HepG2 (cell line): ENCODE results near the gene FOXRED2. TPM values are rescaled to one million over a fixed set of nuclear protein-coding genes. Genes with fewer than 3 reads are reported as not detected.

ENCODE experiments used
- ATAC-seq: fragments of 200-7000 bp; cut with Tn5 transposase; 3 replicates; pipeline ENCODE4 v1.9.1; 2020; ENCODE audit warnings: mild to moderate bottlenecking, moderate library complexity
- BruUV-seq: library from RNA; stranded (reverse); fragments of 400-500 nt; replicated peaks from 2 replicates; lab custom pipeline; 2021; lab: Mats Ljungman, UMichigan
- CTCF ChIA-PET: fragments of 300-600 bp; formaldehyde crosslinking; extraction: SDS; loops from one replicate; lab custom pipeline; 2021; ENCODE audit warnings: low total read pairs, inconsistent platforms, low intra/inter-chr PET ratio; lab: Yijun Ruan, JAX
- POLR2A ChIA-PET: fragments of 350-600 bp; sonication (Branson Sonifier 250); formaldehyde crosslinking; loops from one replicate; lab custom pipeline; 2020; ENCODE audit warnings: antibody characterized with exemption, inconsistent platforms; lab: Yijun Ruan, JAX
- DNase-seq: peaks from one replicate; pipeline ENCODE4 v3.0.0-alpha.2; 2015; ENCODE audit warnings: low spot score
- FAIRE-seq: peaks from 3 replicates; lab custom pipeline; 2011; peaks lifted over from hg19 to GRCh38; lab: Jason Lieb, UNC
- H2AFZ ChIP-seq: one replicate; pipeline ENCODE4 v1.6.1; 2011; ENCODE audit warnings: low read length, inconsistent platforms
- H3K27ac ChIP-seq: fragments of 300-600 bp; 3 replicates; pipeline ENCODE4 v1.8.0; 2011; ENCODE audit warnings: mixed run types, mild to moderate bottlenecking, mixed read lengths, low read length, inconsistent platforms; ENCODE audit not compliant: insufficient read depth; ENCODE audit errors: extremely low read length
- H3K27me3 ChIP-seq, 2 experiments: fragments of 200-600 bp in 1 of 2; 2 replicates in 1 of 2; 3 replicates in 1 of 2; pipeline versions ENCODE4 v1.6.0 to v1.8.0; 2011; ENCODE audit warnings: low read length in 2 of 2, mild to moderate bottlenecking in 2 of 2, moderate library complexity in 2 of 2, inconsistent platforms in 1 of 2; ENCODE audit not compliant: insufficient read depth in 2 of 2, control insufficient read depth in 1 of 2
- H3K36me3 ChIP-seq, 2 experiments: fragments of 200-600 bp in 1 of 2; replicated peaks in 1 of 2; 2 replicates in 1 of 2; 3 replicates in 1 of 2; pipeline versions ENCODE4 v1.5.1 to v1.8.0; 2011; ENCODE audit warnings: low read length in 2 of 2, inconsistent platforms in 1 of 2; ENCODE audit not compliant: insufficient read depth in 2 of 2, control insufficient read depth in 1 of 2
- H3K4me1 ChIP-seq: 2 replicates; pipeline ENCODE4 v1.5.1; 2012; ENCODE audit warnings: low read length, inconsistent platforms; ENCODE audit not compliant: insufficient read depth
- H3K4me2 ChIP-seq: 2 replicates; pipeline ENCODE4 v1.6.0; 2011; ENCODE audit warnings: low read depth, low read length, inconsistent platforms
- H3K4me3 ChIP-seq, 3 experiments: fragments of 200-600 bp in 1 of 3; sonication (generic), shearing (Covaris generic) in 1 of 3; replicated peaks in 1 of 3; 2 replicates each; pipeline ENCODE4 v1.5.1; 2011 to 2016; ENCODE audit warnings: low read length in 3 of 3, inconsistent platforms in 2 of 3, low read depth in 2 of 3, mild to moderate bottlenecking in 2 of 3, control low read depth in 1 of 3, mixed read lengths in 1 of 3; ENCODE audit not compliant: insufficient read depth in 1 of 3
- H3K79me2 ChIP-seq: one replicate; pipeline ENCODE4 v1.6.1; 2011; ENCODE audit warnings: low read length, inconsistent platforms; ENCODE audit not compliant: insufficient read depth
- H3K9ac ChIP-seq: 2 replicates; pipeline ENCODE4 v1.6.0; 2011; ENCODE audit warnings: mild to moderate bottlenecking, low read depth, low read length, inconsistent platforms; ENCODE audit not compliant: insufficient read depth
- H3K9me3 ChIP-seq: 2 replicates; pipeline ENCODE4 v1.5.1; 2012; ENCODE audit warnings: mild to moderate bottlenecking, low read length
- H4K20me1 ChIP-seq: 2 replicates; pipeline ENCODE4 v1.6.0; 2011; ENCODE audit warnings: inconsistent platforms, mild to moderate bottlenecking, low read length, moderate library complexity; ENCODE audit not compliant: insufficient read depth
- ARID2 ChIP-seq: sonication (generic); formaldehyde crosslinking; IDR thresholded peaks from 2 replicates; pipeline ENCODE4 v1.8.1; 2022; ENCODE audit warnings: mild to moderate bottlenecking, missing genetic modification reagents, borderline replicate concordance
- CBX2 ChIP-seq, 2 experiments: fragments of 200-600 bp in 1 of 2; sonication (generic); formaldehyde crosslinking in 1 of 2; IDR thresholded peaks; 2 replicates each; pipeline versions ENCODE4 v1.7.0 to v1.8.1; 2018 to 2022; ENCODE audit warnings: low read depth in 2 of 2, low read length in 1 of 2, mild to moderate bottlenecking in 1 of 2, missing genetic modification reagents in 1 of 2
- DNMT1 ChIP-seq: sonication (generic); formaldehyde crosslinking; IDR thresholded peaks from 2 replicates; pipeline ENCODE4 v1.5.1; 2020; ENCODE audit warnings: mild to moderate bottlenecking, missing genetic modification reagents
- KLF13 ChIP-seq: sonication (generic); formaldehyde crosslinking; IDR thresholded peaks from 2 replicates; pipeline ENCODE4 v1.4.0; 2020; ENCODE audit warnings: mild to moderate bottlenecking, missing genetic modification reagents
- MIER2 ChIP-seq: IDR thresholded peaks from 2 replicates; pipeline ENCODE4 v1.6.1; 2016; ENCODE audit warnings: missing biosample characterization, missing genetic modification reagents
- NCOR1 ChIP-seq: fragments of 200-600 bp; sonication (generic); IDR thresholded peaks from 2 replicates; pipeline ENCODE4 v1.7.0; 2017; ENCODE audit warnings: antibody characterized with exemption, low read length, borderline replicate concordance
- PHB2 ChIP-seq: fragments of 450-650 bp; IDR thresholded peaks from 2 replicates; pipeline ENCODE4 v1.6.1; 2018; ENCODE audit not compliant: partially characterized antibody
- SMAD1 ChIP-seq: sonication (generic); formaldehyde crosslinking; IDR thresholded peaks from 2 replicates; pipeline ENCODE4 v1.4.0; 2020; ENCODE audit warnings: missing genetic modification reagents, low read depth, mild to moderate bottlenecking, borderline replicate concordance
- SMYD3 ChIP-seq: sonication (generic); formaldehyde crosslinking; IDR thresholded peaks from 2 replicates; pipeline ENCODE4 v1.8.1; 2023; ENCODE audit warnings: mild to moderate bottlenecking, missing genetic modification reagents
- SSRP1 ChIP-seq: IDR thresholded peaks from 2 replicates; pipeline ENCODE4 v1.6.1; 2016; ENCODE audit warnings: control low read depth
- XBP1 ChIP-seq: sonication (generic); formaldehyde crosslinking; IDR thresholded peaks from 2 replicates; pipeline ENCODE4 v1.5.0; 2020; ENCODE audit warnings: missing genetic modification reagents
- ZBTB43 ChIP-seq: sonication (generic); formaldehyde crosslinking; conservative IDR thresholded peaks from 2 replicates; pipeline ENCODE4 v1.4.0; 2020; ENCODE audit warnings: missing genetic modification reagents
- ZNF12 ChIP-seq: sonication (generic); formaldehyde crosslinking; IDR thresholded peaks from 2 replicates; pipeline ENCODE4 v1.5.0; 2020; ENCODE audit warnings: missing genetic modification reagents
- ZNF326 ChIP-seq: sonication (generic); formaldehyde crosslinking; IDR thresholded peaks from 2 replicates; pipeline ENCODE4 v1.4.0; 2020; ENCODE audit warnings: missing genetic modification reagents, borderline replicate concordance
- ZNF496 ChIP-seq: sonication (generic); formaldehyde crosslinking; IDR thresholded peaks from 2 replicates; pipeline ENCODE4 v1.8.1; 2023; ENCODE audit warnings: mild to moderate bottlenecking, moderate library complexity, missing genetic modification reagents; ENCODE audit not compliant: insufficient replicate concordance
- ZNF749 ChIP-seq: sonication (generic); formaldehyde crosslinking; IDR thresholded peaks from 2 replicates; pipeline ENCODE4 v1.8.0; 2022; ENCODE audit warnings: mild to moderate bottlenecking, missing genetic modification reagents, moderate library complexity, borderline replicate concordance
- ZNF773 ChIP-seq: sonication (generic); formaldehyde crosslinking; IDR thresholded peaks from 2 replicates; pipeline ENCODE4 v1.4.0; 2020; ENCODE audit warnings: missing genetic modification reagents, borderline replicate concordance
- ZSCAN20 ChIP-seq: sonication (generic); formaldehyde crosslinking; IDR thresholded peaks from 2 replicates; pipeline ENCODE4 v1.4.0; 2020; ENCODE audit warnings: missing genetic modification reagents, mild to moderate bottlenecking, borderline replicate concordance
- whole genome bisulfite sequencing: methylation state at CpG from one replicate; pipeline ENCODE4 v1.1.6; 2017; ENCODE audit warnings: low lambda C conversion rate; 5-methylcytosine and 5-hydroxymethylcytosine counted together
- in situ Hi-C: cut with HindIII; loops from 2 replicates; pipeline ENCODE4 v1.10.0; 2017; ENCODE audit warnings: low pct_unique_long_range_greater_than_20kb; ENCODE audit not compliant: extremely low pct_ligation_motif_present
- intact Hi-C: fragments of 100-400 bp; cut with micrococcal nuclease; formaldehyde crosslinking; loops from one replicate; pipeline ENCODE4 v1.10.0; 2022; ENCODE audit not compliant: unreplicated experiment
- polyA plus RNA-seq, 8 experiments: library from polyadenylated mRNA; depleted of rRNA in 3 of 8; stranded (reverse) in 7 of 8; unstranded in 1 of 8; fragments of >200 nt; fragmentation: Illumina TruSeq in 4 of 8; extraction: Trizol in 4 of 8; gene quantifications; 2 replicates each; pipeline versions ENCODE4 v1.2.1 to v1.2.3, GENCODE V29; 2011 to 2016; ENCODE audit warnings: low read depth in 4 of 8, missing spikeins in 1 of 8, mixed read lengths in 1 of 8; ENCODE audit not compliant: insufficient read depth in 1 of 8
- total RNA-seq, 5 experiments: library from RNA; depleted of rRNA; stranded (reverse); fragments of >200 nt; fragmentation: Illumina TruSeq; extraction: Trizol; gene quantifications; 2 replicates each; pipeline ENCODE4 v1.2.3, GENCODE V29; 2016; ENCODE audit warnings: low read depth in 1 of 5
- TF ChIP-seq, protein P1 (sequence below): sonication (generic); formaldehyde crosslinking; IDR thresholded peaks from 2 replicates; pipeline ENCODE4 v1.4.0; 2020; ENCODE audit warnings: missing genetic modification reagents
- TF ChIP-seq, protein P2 (sequence below): sonication (generic); formaldehyde crosslinking; IDR thresholded peaks from 2 replicates; pipeline ENCODE4 v1.4.0; 2020; ENCODE audit warnings: mild to moderate bottlenecking, low read depth, missing genetic modification reagents

The FOXRED2 gene
- total and polyA plus RNA-seq, 2 of the 13 experiments (the other 11 are each of a cell fraction or from before 2014, with no cell fraction given), result 9.3 to 28.1 TPM

DNA sequence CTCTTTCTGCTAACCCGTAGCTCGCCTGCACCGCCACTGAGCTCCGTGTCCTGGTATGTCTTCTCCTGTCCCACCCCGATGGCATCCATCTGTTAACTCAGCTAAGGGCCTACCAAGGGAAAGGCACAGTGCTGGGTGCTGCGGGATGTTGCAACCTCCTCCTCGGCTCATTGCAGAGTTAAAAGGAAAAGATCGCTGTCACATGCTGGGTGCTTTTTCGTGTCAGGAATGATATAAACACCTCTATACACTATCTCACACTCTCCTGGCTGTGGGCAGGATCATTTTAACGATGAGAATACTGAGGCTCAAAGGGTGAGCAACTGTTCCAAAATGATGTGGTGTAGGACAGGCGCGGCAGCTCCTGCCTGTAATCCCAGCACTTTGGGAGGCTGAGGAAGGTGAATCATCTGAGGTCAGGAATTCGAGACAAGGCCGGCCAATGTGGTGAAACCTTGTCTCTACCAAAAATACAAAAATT, 35.5 kb downstream of the FOXRED2 start:
- WGBS, result 95% methylated on average over 14 of the region's 14 CpGs
- peaks cover 18 to 58% of the 10 kb centered on the region in 2 experiments for H3K36me3 ChIP-seq
- in situ Hi-C loops, result no loop called here
- no peak for FAIRE-seq
- H3K79me2 ChIP-seq, result no peaks in the 10 kb centered on the region
- DNase-seq, result no peak
- no peak overlapping the region for H3K4me2 ChIP-seq
- H3K9ac ChIP-seq, result no peak overlapping the region
- ChIA-PET POLR2A (interaction anchor here (1.1 to 2.2 kb wide), 6 partner anchors 10 to 128 kb away, joined by 3 to 18 read pairs (median 4); partner anchors contain the start of genes MYH9 and TXN2), CTCF (interaction anchor here (2.0 kb wide), 1 partner anchor 170 kb away, joined by 20 read pairs; no protein-coding TSS in a partner anchor)
- H3K9me3 ChIP-seq, result no peaks in the 10 kb centered on the region
- TF ChIP-seq ZNF496 (CRISPR knock-in tag) (no peak), NCOR1 (no peak), SMAD1 (no peak), ARID2 (CRISPR knock-in tag) (no peak), DNMT1 (CRISPR knock-in tag) (no peak), CBX2 (IDR thresholded peaks at IDR 0.05; ENCODE audit: low read depth, low read length) (no peak), CBX2 (CRISPR knock-in tag; IDR thresholded peaks at IDR 0.05; ENCODE audit: low read depth) (no peak), XBP1 (no peak), ZNF749 (CRISPR knock-in tag) (no peak), KLF13 (CRISPR knock-in tag) (no peak), ZNF773 (CRISPR knock-in tag) (no peak), ZNF326 (CRISPR knock-in tag) (no peak), SMYD3 (CRISPR knock-in tag) (no peak), ZSCAN20 (CRISPR knock-in tag) (no peak), PHB2 (no peak), SSRP1 (CRISPR knock-in tag) (no peak), MIER2 (CRISPR knock-in tag) (no peak), ZBTB43 (CRISPR knock-in tag) (no peak), ZNF12 (CRISPR knock-in tag) (no peak)
- TF ChIP-seq, protein P1, sequence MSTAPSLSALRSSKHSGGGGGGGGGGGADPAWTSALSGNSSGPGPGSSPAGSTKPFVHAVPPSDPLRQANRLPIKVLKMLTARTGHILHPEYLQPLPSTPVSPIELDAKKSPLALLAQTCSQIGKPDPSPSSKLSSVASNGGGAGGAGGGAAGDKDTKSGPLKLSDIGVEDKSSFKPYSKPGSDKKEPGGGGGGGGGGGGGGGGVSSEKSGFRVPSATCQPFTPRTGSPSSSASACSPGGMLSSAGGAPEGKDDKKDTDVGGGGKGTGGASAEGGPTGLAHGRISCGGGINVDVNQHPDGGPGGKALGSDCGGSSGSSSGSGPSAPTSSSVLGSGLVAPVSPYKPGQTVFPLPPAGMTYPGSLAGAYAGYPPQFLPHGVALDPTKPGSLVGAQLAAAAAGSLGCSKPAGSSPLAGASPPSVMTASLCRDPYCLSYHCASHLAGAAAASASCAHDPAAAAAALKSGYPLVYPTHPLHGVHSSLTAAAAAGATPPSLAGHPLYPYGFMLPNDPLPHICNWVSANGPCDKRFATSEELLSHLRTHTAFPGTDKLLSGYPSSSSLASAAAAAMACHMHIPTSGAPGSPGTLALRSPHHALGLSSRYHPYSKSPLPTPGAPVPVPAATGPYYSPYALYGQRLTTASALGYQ, result no peak
- TF ChIP-seq, protein P2, sequence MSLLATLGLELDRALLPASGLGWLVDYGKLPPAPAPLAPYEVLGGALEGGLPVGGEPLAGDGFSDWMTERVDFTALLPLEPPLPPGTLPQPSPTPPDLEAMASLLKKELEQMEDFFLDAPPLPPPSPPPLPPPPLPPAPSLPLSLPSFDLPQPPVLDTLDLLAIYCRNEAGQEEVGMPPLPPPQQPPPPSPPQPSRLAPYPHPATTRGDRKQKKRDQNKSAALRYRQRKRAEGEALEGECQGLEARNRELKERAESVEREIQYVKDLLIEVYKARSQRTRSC (CRISPR knock-in tag), result no peak
- H4K20me1 ChIP-seq, result no peaks in the 10 kb centered on the region
- H2AFZ ChIP-seq, result no peak overlapping the region
- intact Hi-C loops, result no loop called here
- peaks cover 10% of the 10 kb centered on the region for H3K4me1 ChIP-seq
- H3K27me3 ChIP-seq, result no peaks in the 10 kb centered on the region
- no TSS peak for BruUV-seq
- ATAC-seq, result no peak
- no peak overlapping the region for H3K27ac ChIP-seq
- H3K4me3 ChIP-seq, result no peak overlapping the region
